Measurements from ENCODE around the gene TRPM6. TPM values are rescaled to one million over a fixed set of nuclear protein-coding genes. Genes with fewer than 3 reads are reported as not detected.
"Not testable (repeated sequence)": the region's sequence is repeated elsewhere in the genome, so short reads cannot be mapped to it uniquely, and the experiment has no call there.

Gene TRPM6
- total RNA-seq, 1 donor from 2014 or later = 0.30 TPM

DNA sequence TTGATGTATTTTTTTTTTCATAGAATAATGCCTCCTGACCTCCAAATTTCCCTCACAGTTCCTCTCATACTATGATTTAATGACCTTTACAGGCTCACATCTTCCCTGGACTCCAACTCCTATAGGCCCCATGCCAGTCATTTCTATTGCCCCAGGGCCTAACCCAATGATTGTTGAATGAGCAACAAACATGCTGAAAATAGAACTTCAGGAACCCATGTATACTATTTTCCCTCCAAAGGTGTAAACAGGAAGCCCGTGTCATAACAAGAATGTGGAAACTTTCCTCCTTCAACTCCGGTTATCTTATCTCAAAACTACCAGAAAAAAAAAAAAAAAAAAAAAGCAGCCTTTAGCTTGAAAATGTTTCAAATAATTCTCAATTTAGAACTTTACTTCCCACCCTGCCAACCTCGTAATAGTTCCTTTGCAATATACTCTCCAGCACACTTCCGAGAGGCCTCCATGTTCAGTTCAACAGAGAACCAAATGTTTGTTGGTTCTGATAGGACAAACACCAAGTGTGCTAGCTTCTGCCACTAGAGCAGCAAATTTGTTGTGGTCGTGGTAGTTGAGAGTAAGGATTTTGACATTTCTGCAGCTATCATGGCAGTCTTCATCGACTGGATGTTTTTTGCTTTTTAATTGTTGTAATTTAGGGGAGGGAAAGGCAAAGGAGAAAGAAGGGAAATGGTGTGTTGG lies 25.8 kb downstream of the TRPM6 start:
- Histone ChIP-seq H3K4me3 (no peak overlapping the region), H3K27me3 (ENCODE audit: low read depth) (no peaks in the 10 kb centered on the region), H3K27ac (replicated peaks) (peak overlapping the region; percentile 34), H3K4me1 (peaks cover 12% of the 10 kb centered on the region), H3K36me3 (no peaks in the 10 kb centered on the region), H3K9me3 (replicated peaks) (no peaks in the 10 kb centered on the region)
- TF ChIP-seq, protein P1, sequence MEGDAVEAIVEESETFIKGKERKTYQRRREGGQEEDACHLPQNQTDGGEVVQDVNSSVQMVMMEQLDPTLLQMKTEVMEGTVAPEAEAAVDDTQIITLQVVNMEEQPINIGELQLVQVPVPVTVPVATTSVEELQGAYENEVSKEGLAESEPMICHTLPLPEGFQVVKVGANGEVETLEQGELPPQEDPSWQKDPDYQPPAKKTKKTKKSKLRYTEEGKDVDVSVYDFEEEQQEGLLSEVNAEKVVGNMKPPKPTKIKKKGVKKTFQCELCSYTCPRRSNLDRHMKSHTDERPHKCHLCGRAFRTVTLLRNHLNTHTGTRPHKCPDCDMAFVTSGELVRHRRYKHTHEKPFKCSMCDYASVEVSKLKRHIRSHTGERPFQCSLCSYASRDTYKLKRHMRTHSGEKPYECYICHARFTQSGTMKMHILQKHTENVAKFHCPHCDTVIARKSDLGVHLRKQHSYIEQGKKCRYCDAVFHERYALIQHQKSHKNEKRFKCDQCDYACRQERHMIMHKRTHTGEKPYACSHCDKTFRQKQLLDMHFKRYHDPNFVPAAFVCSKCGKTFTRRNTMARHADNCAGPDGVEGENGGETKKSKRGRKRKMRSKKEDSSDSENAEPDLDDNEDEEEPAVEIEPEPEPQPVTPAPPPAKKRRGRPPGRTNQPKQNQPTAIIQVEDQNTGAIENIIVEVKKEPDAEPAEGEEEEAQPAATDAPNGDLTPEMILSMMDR (IDR thresholded peaks at IDR 0.05; ENCODE audit: borderline replicate concordance) = no peak
- intact Hi-C loops (cut with micrococcal nuclease) = no loop called here
- no peak for DNase-seq

DNA sequence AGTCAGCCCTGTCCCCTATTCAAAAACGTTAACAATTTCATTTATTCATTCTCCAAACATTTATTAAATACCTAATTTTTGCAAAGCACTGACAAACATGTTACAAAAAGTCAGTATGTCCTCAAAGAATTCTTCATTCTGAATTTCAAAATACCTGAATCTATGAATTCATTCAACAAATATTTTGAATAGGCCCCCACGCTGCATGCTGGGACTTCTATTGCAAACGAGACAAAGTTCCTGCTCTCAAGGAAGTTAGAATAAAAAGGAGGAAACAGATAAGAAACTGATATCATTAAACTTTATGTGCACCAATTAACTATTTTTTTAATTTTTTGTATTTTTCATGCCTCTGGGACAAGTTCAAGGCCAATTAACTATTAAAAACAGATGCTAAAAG lies 26.6 kb downstream of the TRPM6 start:
- Histone ChIP-seq H3K27me3 (ENCODE audit: low read depth) (no peaks in the 10 kb centered on the region), H3K27ac (replicated peaks) (peak overlapping the region; percentile 34)
- intact Hi-C loops (cut with micrococcal nuclease) = no loop called here

GRCh38 chr9:74860247-74860646 lies 27.5 kb downstream of the TRPM6 start:
- H3K9me3 ChIP-seq (replicated peaks); H3K36me3 ChIP-seq; DNase-seq; H3K27ac ChIP-seq (replicated peaks); H3K4me3 ChIP-seq; intact Hi-C loops (cut with micrococcal nuclease); H3K27me3 ChIP-seq (ENCODE audit: low read depth): not testable (repeated sequence)
- peaks cover 12% of the 10 kb centered on the region for H3K4me1 ChIP-seq

More for the DNA sequence above, 26.6 kb downstream of the TRPM6 start:
- Histone ChIP-seq H3K4me1 (peaks cover 12% of the 10 kb centered on the region), H3K4me3 (no peak overlapping the region), H3K9me3 (replicated peaks) (no peaks in the 10 kb centered on the region), H3K36me3 (no peaks in the 10 kb centered on the region)
- no peak for DNase-seq
- TF ChIP-seq, protein P1 (IDR thresholded peaks at IDR 0.05; ENCODE audit: borderline replicate concordance) = no peak

- intact Hi-C loops (cut with micrococcal nuclease) = loop anchor here (10.0 kb wide), 1 partner anchor 55 kb away; no protein-coding TSS in a partner anchor
- H3K27ac ChIP-seq (replicated peaks) = no peak overlapping the region
- no peaks in the 10 kb centered on the region for H3K36me3 ChIP-seq
- H3K9me3 ChIP-seq (replicated peaks) = no peaks in the 10 kb centered on the region
- H3K4me1 ChIP-seq = peaks cover 12% of the 10 kb centered on the region
- no peak overlapping the region for H3K4me3 ChIP-seq
- TF ChIP-seq, protein P1 (IDR thresholded peaks at IDR 0.05; ENCODE audit: borderline replicate concordance) = no peak
- no peak for DNase-seq
- no peaks in the 10 kb centered on the region for H3K27me3 ChIP-seq (ENCODE audit: low read depth)
Measured at GRCh38 chr9:74859786-74860185, 27.9 kb downstream of the TRPM6 start.

DNA sequence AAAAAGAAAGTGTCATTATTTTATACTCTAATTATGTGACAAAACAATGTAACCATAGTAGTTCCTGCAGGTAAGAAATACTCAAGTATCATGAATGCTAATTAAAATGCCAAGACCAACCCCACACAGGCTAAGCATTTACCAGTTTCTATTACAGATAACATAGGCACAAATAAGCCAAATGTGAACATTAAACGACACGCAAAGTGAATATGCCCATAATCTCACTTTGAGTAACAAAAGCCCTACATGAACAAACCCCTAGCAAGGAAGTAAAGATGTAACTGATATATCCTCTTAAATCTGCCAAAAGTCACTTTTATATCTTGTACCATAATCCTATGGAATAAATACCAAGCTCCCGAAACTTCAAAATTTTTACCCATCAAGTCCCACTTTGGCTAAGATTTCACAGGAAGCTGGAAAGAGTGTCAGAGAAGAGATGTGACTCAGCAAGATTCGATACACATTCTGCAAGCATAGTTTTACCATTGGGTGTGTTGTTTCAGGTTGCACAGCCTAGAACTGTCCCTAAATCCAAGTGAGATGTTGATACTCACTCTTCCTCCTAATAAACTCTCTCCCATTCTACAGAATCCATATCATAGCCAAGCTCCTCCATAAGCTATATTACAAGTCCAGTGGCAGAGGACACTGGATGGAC lies 28.8 kb downstream of the TRPM6 start:
- no peaks in the 10 kb centered on the region for H3K36me3 ChIP-seq
- intact Hi-C loops (cut with micrococcal nuclease) = loop anchor here (10.0 kb wide), 1 partner anchor 56 kb away; no protein-coding TSS in a partner anchor
- TF ChIP-seq, protein P1 (IDR thresholded peaks at IDR 0.05; ENCODE audit: borderline replicate concordance) = no peak

GRCh38 chr9:74856989-74857388 lies 30.7 kb downstream of the TRPM6 start:
- H3K36me3 ChIP-seq = no peaks in the 10 kb centered on the region
- TF ChIP-seq, protein P1 (IDR thresholded peaks at IDR 0.05; ENCODE audit: borderline replicate concordance) = no peak
- H3K9me3 ChIP-seq (replicated peaks) = no peaks in the 10 kb centered on the region
- no peak overlapping the region for H3K4me3 ChIP-seq
- H3K27ac ChIP-seq (replicated peaks) = no peak overlapping the region
- peaks cover 12% of the 10 kb centered on the region for H3K4me1 ChIP-seq
- no peak for DNase-seq
- no peaks in the 10 kb centered on the region for H3K27me3 ChIP-seq (ENCODE audit: low read depth)
- intact Hi-C loops (cut with micrococcal nuclease) = loop anchor here (10.0 kb wide), 1 partner anchor 58 kb away; no protein-coding TSS in a partner anchor

More for the DNA sequence above, 28.8 kb downstream of the TRPM6 start:
- Histone ChIP-seq H3K4me1 (peaks cover 12% of the 10 kb centered on the region), H3K27ac (replicated peaks) (no peak overlapping the region), H3K9me3 (replicated peaks) (no peaks in the 10 kb centered on the region), H3K27me3 (ENCODE audit: low read depth) (no peaks in the 10 kb centered on the region), H3K4me3 (no peak overlapping the region)
- DNase-seq = no peak
